IPS DF 6.9 (cell line): ENCODE data around the gene KCTD10.

Experiments
- DNase-seq: peaks from one replicate; pipeline ENCODE4 v3.0.0-alpha.2; 2013; ENCODE audit warnings: low read depth, low spot score
- H3K27ac ChIP-seq: one replicate; pipeline ENCODE4 v1.5.1; 2013; ENCODE audit warnings: low read length, control low read depth
- H3K27me3 ChIP-seq: 2 replicates; pipeline ENCODE4 v1.6.1; 2013; ENCODE audit warnings: mild to moderate bottlenecking, low read length; ENCODE audit not compliant: control insufficient read depth, insufficient read depth
- H3K36me3 ChIP-seq: 2 replicates; pipeline ENCODE4 v1.6.1; 2013; ENCODE audit warnings: low read length; ENCODE audit not compliant: control insufficient read depth, insufficient read depth
- H3K4me1 ChIP-seq: 2 replicates; pipeline ENCODE4 v1.6.1; 2013; ENCODE audit warnings: low read length; ENCODE audit not compliant: control insufficient read depth, insufficient read depth
- H3K4me3 ChIP-seq: 2 replicates; pipeline ENCODE4 v1.5.1; 2013; ENCODE audit warnings: mild to moderate bottlenecking, low read length
- H3K9me3 ChIP-seq: 2 replicates; pipeline ENCODE4 v1.6.1; 2013; ENCODE audit warnings: low read length, inconsistent platforms; ENCODE audit not compliant: control insufficient read depth, insufficient read depth
- WGBS: extraction: QIAGEN DNeasy Blood & Tissue Kit; methylation state at CpG from one replicate; pipeline ENCODE4 v1.1.7; 2013; ENCODE audit warnings: mixed read lengths, missing lambda C conversion rate; ENCODE audit not compliant: insufficient read length, insufficient coverage; 5-methylcytosine and 5-hydroxymethylcytosine counted together

The KCTD10 gene

GRCh38 chr12:109495012-109495411 is 17.9 kb upstream of the KCTD10 start:
- no peak for DNase-seq
- Histone ChIP-seq H3K27ac (no peak overlapping the region), H3K36me3 (peaks cover 9% of the 10 kb centered on the region; the same call in 1 of the 2 replicates), H3K27me3 (no peaks in the 10 kb centered on the region), H3K9me3 (no peaks in the 10 kb centered on the region), H3K4me3 (no peak overlapping the region), H3K4me1 (no peaks in the 10 kb centered on the region)

- Histone ChIP-seq H3K27ac (no peak overlapping the region), H3K36me3 (peaks cover 10% of the 10 kb centered on the region; the same call in 1 of the 2 replicates), H3K4me1 (no peaks in the 10 kb centered on the region), H3K4me3 (no peak overlapping the region), H3K27me3 (no peaks in the 10 kb centered on the region), H3K9me3 (no peaks in the 10 kb centered on the region)
- DNase-seq, result no peak
- no CpG with 5 or more reads among the region's 7 CpGs for WGBS
These were observed 17.3 kb upstream of the KCTD10 start for GRCh38 chr12:109494348-109494881.

- Histone ChIP-seq H3K4me1 (no peaks in the 10 kb centered on the region), H3K36me3 (peaks cover 8% of the 10 kb centered on the region; the same call in 1 of the 2 replicates), H3K27ac (no peak overlapping the region), H3K4me3 (no peak overlapping the region), H3K9me3 (no peaks in the 10 kb centered on the region), H3K27me3 (no peaks in the 10 kb centered on the region)
- no peak for DNase-seq
- WGBS, result no CpG with 5 or more reads among the region's 1 CpG
These were observed 16.8 kb upstream of the KCTD10 start for GRCh38 chr12:109493938-109494337.

GRCh38 chr12:109493090-109493489 is 16.0 kb upstream of the KCTD10 start:
- no peaks in the 10 kb centered on the region for H3K9me3 ChIP-seq
- H3K4me1 ChIP-seq, result no peaks in the 10 kb centered on the region
- no peak overlapping the region for H3K4me3 ChIP-seq
- no peak overlapping the region for H3K27ac ChIP-seq
- DNase-seq, result no peak
- H3K27me3 ChIP-seq, result no peaks in the 10 kb centered on the region
- peaks cover 13% of the 10 kb centered on the region for H3K36me3 ChIP-seq

- H3K27ac ChIP-seq, result no peak overlapping the region
- WGBS, result no CpG with 5 or more reads among the region's 5 CpGs
- H3K4me3 ChIP-seq, result no peak overlapping the region
- DNase-seq, result no peak
- no peaks in the 10 kb centered on the region for H3K27me3 ChIP-seq
- no peaks in the 10 kb centered on the region for H3K4me1 ChIP-seq
- H3K36me3 ChIP-seq, result peaks cover 14% of the 10 kb centered on the region
- no peaks in the 10 kb centered on the region for H3K9me3 ChIP-seq
These were observed 15.3 kb upstream of the KCTD10 start for GRCh38 chr12:109492371-109492770.

GRCh38 chr12:109491671-109492070 is 14.6 kb upstream of the KCTD10 start:
- Histone ChIP-seq H3K36me3 (peaks cover 15% of the 10 kb centered on the region), H3K9me3 (no peaks in the 10 kb centered on the region), H3K27ac (no peak overlapping the region), H3K27me3 (no peaks in the 10 kb centered on the region), H3K4me1 (no peaks in the 10 kb centered on the region), H3K4me3 (no peak overlapping the region)
- WGBS, result no CpG with 5 or more reads among the region's 4 CpGs
- no peak for DNase-seq

- Histone ChIP-seq H3K36me3 (peaks cover 15% of the 10 kb centered on the region), H3K27ac (no peak overlapping the region), H3K4me1 (no peaks in the 10 kb centered on the region), H3K9me3 (no peaks in the 10 kb centered on the region), H3K4me3 (no peak overlapping the region), H3K27me3 (no peaks in the 10 kb centered on the region)
- no CpG with 5 or more reads among the region's 1 CpG for WGBS
- DNase-seq, result no peak
These were observed 13.0 kb upstream of the KCTD10 start for GRCh38 chr12:109489955-109490565.

- no peak for DNase-seq
- H3K9me3 ChIP-seq, result no peaks in the 10 kb centered on the region
- WGBS, result no CpG with 5 or more reads among the region's 14 CpGs
- H3K36me3 ChIP-seq, result peaks cover 12% of the 10 kb centered on the region
- H3K4me1 ChIP-seq, result no peaks in the 10 kb centered on the region
- no peak overlapping the region for H3K27ac ChIP-seq
- H3K27me3 ChIP-seq, result no peaks in the 10 kb centered on the region
- H3K4me3 ChIP-seq, result no peak overlapping the region
These were observed 12.2 kb upstream of the KCTD10 start for GRCh38 chr12:109489016-109489954.

GRCh38 chr12:109488051-109488665 is 11.1 kb upstream of the KCTD10 start:
- no peaks in the 10 kb centered on the region for H3K4me1 ChIP-seq
- H3K27me3 ChIP-seq, result no peaks in the 10 kb centered on the region
- no peak overlapping the region for H3K27ac ChIP-seq
- no peak for DNase-seq
- peaks cover 15% of the 10 kb centered on the region for H3K36me3 ChIP-seq
- no peaks in the 10 kb centered on the region for H3K9me3 ChIP-seq
- WGBS, result no CpG with 5 or more reads among the region's 7 CpGs
- H3K4me3 ChIP-seq, result no peak overlapping the region

- Histone ChIP-seq H3K9me3 (no peaks in the 10 kb centered on the region), H3K4me1 (no peaks in the 10 kb centered on the region), H3K27me3 (no peaks in the 10 kb centered on the region), H3K4me3 (no peak overlapping the region), H3K27ac (no peak overlapping the region), H3K36me3 (peaks cover 16% of the 10 kb centered on the region)
- no peak for DNase-seq
- WGBS, result no CpG with 5 or more reads among the region's 9 CpGs
These were observed 10.3 kb upstream of the KCTD10 start for GRCh38 chr12:109487181-109488050.
